Measurements from ENCODE around the gene HBEGF.

The HBEGF gene, protein sequence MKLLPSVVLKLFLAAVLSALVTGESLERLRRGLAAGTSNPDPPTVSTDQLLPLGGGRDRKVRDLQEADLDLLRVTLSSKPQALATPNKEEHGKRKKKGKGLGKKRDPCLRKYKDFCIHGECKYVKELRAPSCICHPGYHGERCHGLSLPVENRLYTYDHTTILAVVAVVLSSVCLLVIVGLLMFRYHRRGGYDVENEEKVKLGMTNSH

DNA sequence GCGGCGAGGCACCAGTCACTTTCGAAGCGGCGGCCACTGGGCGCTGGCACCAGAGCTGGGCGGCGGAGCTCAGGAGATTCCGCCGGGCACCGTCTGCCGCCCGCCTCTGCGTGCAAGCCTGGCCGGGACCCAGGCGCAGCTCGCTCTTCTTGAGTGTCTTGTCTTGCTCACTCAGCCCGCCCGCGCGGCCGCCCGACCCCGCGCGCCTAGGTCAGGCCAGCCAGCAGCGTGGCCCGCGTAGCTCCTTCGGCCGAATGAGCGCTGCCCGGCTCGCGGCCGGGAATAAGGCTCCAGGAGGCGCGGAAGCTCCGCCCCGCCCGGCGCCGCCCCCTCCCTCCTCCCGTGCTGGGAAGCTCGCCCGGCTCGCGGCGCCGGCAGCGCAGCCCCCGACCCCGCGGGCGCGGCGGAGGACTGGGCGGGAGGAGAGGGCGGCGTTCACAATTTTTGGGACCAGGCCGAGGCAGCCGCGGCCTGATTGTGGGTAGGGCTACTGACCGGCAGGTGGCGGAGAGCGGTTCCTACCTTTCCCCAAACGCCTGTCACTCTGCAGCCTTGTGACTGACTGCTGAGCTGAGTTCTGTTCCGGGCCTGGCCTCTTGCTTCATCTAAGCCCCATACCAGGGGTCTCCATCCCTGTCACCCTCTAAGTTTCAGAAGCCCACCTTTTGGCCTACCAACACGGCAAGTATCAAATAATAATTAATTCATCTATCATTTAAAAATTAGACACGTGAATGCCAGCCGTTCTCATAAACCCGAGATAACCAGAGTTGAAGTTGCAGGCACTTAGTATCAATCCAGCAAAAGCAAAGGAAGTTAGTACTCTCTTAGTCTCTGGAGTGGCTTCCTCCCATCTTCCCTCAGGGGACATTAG is at the start of gene HBEGF:
Gene HBEGF (minus strand): TSS at position 256 of the 874 bp plus-strand sequence. CDS start 275 bp downstream, outside the sequence.
- peak in 1 of 2 experiments; percentile 20 for DNase-seq

DNA sequence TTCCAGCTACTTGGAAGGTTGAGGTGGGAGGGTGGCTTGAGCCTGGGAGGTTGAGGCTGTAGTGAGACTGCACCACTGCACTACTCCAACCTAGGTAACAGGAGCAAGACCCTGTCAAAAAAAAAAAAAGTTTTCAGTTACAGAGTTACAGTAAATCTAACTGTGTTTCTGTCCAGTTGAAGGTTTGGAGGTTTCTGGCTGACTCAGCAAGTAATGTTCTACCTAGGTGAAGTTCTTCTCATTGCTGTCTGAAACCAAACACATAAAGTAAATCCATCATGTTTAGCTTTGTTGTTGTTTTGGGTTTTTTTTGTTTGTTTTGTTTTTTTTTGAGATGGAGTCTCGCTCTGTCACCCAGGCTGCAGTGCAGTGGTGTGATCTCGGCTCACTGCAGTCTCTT is 47.3 kb upstream of the HBEGF start:
- no peak for DNase-seq

DNA sequence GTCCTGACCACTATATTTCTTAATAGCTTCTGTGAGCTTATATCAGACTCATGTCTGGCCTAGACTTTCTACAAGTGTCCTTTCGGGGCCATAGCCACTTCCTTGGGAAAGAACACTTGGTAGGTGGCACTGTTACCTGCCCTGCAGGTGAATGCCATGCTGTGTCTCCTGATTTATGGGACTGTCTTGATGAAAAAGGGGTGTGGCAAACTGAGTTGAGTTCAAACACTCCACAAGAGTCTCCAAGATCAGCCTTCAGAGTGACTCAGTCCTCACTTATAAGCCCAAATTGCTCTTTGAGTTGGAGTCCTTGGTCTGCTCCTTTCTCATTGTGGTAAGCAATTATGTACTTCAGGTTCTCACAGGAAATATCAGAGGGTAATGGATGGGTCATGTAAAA is 45.3 kb upstream of the HBEGF start:
- no peak for DNase-seq

DNA sequence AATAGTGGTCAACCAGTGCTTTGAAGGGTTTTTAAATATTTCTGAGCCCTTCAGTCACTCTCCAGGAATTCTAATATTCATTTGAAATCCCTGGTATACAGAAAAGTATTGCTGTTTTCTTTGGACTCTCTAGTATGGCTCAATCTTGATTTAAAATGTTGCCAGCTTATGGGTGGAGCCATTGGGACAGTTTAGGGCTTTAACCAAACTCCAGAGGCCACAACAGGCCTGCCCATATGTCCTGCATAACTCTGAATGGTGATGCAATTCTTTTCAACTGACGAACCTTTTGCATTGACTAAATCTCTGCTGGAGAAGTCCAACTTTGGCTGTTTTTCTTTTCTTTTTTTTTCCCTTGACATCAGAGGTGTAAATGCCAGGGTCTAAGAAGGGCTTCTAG is 44.9 kb upstream of the HBEGF start:
- no peak for DNase-seq

DNA sequence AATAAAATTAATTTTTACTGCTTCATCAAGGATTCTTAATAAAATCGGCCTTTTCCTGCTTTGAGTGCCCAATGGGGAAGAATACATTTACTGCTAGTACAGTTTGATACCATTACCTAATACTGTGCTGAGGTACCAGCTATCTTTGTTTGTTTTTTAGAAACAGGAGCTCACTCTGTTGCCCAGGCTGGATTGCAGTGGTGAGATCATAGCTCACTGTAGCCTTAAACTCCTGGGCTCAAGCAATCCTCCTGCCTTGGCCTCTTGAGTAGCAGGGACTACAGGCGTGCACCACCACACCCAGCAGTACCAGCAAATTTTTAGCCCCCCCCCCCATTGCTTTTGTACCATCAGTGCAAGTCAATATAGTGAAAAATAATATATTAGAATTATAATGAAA is 41.6 kb upstream of the HBEGF start:
- no peak for DNase-seq

DNA sequence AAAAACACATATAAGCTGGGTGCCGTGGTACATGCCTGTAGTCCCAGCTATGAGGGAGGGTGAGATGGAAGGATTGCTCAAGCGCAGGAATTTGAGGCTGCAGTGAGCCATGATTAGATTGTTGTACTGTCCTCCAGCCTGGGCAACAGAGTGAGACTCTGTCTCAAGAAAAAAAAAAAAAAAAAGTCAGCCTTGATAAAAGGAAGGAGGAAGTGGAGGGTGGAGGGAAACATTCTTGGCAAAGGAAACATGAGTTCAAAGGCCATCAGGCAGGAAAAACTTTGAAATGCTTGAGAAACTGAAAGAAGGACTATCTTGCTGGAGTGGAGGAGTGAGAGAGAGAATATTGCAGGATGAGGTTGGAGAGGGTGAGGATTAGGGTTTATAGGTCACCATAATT is 36.9 kb upstream of the HBEGF start:
- no peak for DNase-seq

DNA sequence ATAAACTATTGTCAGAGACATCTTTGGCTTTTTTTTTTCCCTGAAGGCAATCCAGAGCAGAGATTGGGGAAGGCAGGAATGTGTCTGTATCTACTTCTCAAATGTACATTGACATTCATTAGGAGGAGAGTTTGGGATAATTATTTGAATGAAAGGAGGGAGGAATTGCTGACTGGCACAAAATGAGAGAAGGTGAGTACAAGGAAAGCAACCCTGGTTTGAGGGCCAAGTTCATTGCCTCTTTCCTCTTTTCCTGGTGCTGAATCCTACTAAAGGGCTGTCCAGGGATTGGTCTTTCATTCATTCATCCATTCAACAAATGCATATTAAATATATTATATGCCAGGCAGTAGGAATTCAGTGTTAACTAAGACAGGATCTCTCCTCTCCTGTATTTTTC is 36.5 kb upstream of the HBEGF start:
- DNase-seq, result no peak

DNA sequence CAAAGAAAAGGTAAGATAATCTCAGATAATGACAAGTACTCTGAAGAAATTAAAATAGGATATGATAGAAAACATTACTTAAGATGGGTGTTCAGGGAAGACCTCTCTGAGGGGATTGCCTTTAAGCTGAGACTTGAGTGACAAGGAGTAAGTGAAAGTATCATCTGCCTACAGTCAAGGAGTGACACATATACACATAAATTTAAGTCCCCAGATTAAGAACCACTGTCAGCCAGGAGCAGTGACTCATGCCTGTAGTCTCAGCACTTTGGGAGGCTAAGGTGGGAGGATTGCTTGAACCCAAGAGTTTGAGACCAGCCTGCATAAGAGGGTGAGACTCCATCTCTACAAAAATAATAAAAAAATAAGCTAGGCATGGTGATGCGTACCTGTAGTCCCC is 35.6 kb upstream of the HBEGF start:
- DNase-seq, result no peak

DNA sequence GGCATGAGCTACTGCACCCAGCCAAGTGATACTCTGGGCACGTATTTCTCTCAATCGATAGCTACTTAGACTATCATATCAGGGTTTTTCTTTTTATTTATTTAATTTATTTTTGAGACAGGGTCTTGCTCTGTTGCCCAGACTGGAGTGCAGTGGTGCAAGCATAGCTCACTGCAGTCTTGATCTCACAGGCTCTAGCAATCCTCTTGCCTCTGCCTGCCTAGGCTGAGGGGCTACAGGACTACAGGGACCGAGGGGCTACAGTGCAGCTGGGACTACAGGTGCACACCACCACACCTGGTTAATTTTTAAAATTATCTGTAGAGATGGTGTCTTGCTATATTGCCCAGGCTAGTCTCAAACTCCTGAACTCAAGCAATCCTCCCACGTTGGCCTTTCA is 34.9 kb upstream of the HBEGF start:
- DNase-seq, result no peak

DNA sequence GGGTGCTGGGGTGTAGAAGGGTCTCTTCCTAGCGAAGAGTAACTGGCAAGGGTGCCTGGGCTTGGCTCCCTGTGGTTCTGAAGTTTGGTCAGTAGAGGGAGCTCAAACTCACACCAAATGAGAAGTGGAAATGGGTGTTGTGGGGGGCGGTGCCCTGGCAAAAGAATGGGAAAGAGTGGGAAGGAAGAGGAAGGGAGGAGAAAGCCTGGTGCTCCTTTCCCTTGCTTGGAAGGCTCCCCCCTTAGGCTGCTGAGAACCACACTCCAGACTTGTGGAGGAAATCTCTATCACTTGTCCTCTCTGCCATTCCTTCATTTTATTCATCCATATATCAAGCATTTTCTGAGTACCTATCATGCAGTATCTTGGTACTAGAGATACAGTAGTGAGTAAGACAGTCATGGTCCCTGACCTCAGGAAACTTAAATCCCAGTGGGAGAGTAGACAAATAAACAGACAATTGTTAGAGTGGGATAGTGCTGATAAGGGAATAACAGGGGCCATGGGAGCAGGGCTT is 26.6 kb upstream of the HBEGF start:
- DNase-seq, result no peak

DNA sequence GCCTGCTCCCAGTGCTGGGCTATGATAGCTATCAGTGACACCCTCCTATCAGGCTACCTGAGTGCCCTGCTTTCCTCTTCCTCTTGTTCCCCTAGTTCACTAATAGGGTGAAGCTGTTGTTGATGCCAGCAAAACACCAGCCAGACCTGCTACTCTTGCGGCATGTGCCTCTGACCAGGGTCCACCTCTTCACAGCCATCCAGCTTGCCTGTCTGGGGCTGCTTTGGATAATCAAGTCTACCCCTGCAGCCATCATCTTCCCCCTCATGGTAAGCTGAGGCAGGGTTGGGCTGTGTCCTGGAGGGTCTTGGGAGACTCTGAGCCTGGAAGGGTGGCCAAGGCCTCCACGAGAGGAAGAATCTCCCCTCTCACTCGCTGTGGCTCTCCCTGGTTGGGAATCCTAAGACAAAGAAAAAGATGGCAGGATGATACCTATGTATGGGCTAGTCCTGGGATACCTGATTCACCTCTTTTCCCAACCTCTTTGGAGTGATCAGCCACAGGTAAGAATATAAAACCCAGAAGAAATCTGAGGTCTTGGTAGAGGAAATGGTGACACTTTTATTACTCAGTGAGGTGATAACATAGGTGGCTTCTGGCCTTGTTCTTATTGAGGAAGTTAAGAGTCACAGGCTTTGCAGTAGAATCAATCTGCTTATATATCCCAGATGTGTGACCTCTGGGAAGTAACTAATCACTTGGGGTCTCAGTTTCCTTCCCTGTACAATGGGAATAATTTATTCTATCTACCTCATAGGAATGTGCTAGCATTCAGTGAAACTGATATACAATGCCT is 25.2 kb upstream of the HBEGF start:
- no peak for DNase-seq

DNA sequence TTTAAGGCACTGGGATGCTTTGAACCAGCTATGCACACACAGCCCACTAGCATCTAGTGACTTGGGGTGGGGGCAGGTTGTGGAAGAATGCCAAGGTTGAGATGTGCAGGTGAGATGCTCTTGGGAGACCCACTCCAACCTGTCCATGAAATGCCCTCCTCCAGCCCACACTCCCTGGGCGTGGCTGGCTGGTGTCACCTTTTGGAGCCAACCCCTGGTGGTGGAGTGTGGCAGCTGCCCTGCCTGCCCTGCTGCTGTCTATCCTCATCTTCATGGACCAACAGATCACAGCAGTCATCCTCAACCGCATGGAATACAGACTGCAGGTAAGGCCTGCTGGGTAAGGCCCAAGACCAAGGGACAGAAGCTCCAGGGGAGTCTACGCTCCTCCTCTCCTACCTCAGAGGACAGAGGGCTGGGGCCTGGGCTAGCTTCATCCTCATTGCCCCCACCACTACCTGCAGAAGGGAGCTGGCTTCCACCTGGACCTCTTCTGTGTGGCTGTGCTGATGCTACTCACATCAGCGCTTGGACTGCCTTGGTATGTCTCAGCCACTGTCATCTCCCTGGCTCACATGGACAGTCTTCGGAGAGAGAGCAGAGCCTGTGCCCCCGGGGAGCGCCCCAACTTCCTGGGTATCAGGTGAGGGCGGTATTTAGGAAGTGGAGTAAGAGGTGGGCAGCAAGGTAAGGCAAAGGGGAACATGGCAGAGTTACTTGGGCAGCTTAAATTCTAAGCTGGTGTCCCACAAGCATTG is 21.0 kb upstream of the HBEGF start:
- no peak for DNase-seq

DNA sequence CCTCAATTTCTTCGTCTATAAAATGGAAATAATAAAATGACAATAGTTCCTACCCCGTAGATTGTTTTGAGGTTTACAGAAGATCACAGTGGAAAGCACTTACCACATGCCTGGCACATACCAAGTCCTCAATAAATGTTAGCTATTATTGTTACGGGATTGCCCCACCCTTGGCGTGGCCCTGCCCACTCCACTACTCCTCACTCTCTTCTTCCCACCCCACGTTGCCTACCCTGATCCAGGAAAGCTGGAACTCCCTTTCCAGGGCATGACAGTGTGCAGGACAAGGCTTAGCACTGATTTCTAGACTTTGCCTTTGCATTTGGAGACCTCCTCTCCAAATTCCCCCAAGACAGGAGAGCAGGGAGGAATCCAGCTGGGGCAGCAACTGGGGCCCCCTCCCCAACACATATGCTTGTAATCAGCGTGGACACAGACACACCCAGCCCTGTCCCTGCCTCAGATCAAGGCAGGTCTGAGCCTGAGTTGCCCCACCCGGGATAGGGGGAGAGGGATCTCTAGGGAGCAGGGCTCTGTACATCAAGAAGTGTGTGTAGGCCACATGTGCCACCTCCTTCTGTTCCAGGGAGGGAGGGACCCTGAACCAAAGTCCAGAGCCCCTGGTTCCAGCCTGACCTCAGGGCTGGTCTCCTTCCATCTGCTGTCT is 20.3 kb upstream of the HBEGF start:
- DNase-seq, result no peak

DNA sequence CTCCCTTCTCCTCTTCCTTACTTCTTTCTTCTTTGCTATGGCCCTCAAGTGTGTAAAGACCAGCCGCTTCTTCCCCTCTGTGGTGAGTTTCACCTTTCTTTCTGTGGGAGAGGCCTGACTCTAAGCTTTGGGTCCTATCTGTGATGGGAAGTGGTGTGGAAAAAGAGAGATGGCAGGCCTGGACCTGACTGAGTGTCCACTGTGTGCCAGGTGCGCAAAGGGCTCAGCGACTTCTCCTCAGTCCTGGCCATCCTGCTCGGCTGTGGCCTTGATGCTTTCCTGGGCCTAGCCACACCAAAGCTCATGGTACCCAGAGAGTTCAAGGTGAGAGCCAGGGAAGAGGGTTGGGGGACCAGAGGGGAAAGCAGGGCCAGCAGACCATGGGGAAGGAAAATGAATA is 19.5 kb upstream of the HBEGF start:
- DNase-seq, result no peak

DNA sequence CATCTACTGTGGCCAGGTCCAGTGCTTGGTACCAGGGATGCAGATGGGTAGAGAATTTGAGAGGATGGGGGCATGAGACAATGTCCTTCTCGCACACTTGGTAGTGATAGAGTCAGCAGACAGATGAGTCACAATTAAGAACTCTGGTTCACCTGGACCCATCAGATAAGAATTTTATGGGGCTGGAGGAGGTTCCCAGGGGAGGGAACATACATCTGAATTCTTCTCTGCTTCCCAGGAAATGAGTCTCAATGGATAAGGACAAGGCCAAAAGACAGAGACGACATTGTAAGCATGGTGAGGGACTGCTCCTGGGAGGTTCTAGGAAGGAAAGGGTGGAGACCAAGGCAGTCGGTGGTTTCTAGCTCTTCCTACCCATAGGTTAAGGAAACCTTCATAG is 18.9 kb upstream of the HBEGF start:
- DNase-seq, result no peak

DNA sequence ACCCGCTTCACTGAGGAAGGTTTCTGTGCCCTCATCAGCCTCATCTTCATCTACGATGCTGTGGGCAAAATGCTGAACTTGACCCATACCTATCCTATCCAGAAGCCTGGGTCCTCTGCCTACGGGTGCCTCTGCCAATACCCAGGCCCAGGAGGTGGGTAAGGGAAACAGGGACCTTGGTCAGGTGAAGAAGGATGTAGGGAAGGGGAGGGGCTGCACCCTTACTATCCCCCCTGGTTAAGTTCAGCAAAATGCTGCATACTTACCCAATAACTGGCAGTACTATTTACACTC is 18.0 kb upstream of the HBEGF start:
- DNase-seq, result no peak

DNA sequence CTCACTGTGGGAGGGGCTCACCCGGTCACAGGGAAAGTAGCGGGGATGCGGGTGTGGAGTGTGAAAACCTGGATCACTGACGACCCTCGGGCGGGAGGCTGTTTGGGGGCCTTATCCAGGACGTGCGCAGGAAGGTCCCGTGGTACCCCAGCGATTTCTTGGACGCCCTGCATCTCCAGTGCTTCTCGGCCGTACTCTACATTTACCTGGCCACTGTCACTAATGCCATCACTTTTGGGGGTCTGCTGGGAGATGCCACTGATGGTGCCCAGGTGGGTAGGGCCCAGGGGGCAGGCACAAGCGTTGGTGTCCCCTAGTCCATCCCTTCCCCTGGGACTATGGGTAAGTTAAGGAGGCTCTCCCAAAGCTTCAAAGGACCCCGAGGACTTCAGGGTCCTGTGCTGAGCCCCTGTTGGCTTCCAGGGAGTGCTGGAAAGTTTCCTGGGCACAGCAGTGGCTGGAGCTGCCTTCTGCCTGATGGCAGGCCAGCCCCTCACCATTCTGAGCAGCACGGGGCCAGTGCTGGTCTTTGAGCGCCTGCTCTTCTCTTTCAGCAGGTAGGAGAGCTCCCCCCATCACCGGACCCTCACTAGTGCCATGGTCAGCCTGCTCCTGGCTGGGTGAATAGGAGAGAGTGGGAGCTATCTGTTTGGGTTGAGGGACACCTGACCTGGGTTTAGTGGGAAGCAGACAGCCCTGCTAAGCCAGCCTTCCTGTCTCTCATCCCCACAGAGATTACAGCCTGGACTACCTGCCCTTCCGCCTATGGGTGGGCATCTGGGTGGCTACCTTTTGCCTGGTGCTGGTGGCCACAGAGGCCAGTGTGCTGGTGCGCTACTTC is 17.4 kb upstream of the HBEGF start:
- DNase-seq, result no peak

DNA sequence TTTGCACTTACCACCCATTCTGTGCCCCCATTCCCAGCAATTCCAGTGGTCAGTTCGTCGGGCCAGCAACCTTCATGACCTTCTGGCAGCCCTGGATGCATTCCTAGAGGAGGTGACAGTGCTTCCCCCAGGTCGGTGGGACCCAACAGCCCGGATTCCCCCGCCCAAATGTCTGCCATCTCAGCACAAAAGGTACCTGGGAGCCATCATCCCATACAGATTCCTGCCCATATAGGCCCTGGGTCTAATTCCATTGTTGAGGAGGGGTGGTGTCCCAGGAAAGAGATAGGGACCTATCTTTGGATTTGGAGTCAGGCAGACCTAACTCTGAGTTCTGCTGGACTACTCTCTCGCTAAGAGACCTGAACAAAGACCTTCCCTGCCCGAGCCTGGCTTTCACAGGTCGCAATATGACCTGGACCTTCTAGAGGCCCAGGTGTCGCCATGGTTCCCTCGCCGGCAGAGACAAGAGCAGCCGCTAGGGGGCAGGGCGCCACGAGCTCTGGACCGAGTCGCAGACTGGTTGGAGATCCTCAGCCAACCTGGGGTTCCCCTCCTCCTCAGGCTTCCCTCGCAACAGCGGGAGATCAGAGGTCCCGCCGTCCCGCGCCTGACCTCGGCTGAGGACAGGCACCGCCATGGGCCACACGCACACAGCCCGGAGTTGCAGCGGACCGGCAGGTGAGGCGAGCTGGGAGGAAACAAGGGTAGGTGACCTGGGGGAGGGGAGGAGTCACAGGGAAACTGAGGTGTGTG is 16.6 kb upstream of the HBEGF start:
- peak in 1 of 2 experiments; percentile 18 for DNase-seq

DNA sequence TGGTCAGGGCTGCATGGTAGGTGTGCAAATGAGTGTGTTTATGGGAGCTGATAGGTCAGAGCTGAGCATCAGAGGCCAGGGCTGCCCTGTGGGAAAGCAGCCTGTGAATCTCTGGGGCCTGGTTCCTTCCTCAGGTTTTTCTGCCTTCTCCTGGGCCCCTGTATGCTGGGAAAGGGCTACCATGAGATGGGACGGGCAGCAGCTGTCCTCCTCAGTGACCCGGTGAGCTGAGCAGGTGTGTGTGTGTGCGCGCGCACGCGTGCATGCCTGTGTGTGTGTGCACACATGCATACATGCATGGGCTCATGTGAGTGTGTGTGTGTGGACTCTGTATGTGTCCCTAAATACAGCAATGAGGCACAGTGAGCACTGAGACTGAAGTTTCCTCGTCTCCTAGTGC is 15.9 kb upstream of the HBEGF start:
- DNase-seq, result no peak

DNA sequence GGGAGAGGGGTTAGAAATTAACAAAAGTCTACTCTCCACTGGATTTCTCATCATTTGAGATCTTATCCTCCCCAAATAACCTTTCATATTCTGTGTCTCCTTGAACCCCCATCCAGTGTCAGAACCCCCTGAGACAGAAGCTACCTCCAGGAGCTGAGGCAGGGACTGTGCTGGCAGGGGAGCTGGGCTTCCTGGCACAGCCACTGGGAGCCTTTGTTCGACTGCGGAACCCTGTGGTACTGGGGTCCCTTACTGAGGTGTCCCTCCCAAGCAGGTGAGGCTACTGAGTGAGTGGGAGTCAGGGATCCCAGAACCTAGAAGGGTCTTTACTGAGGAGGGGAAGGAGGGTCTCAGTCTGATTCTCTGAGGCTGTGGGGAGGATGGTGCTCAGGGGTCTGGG is 15.5 kb upstream of the HBEGF start:
- no peak for DNase-seq
